ENCODE results near the gene SLC35F3. TPM values are rescaled to one million over a fixed set of nuclear protein-coding genes. Genes with fewer than 3 reads are reported as not detected.

SLC35F3 gene
- polyA plus RNA-seq, 1 donor (not counting 4 experiments of a cell fraction or from before 2014, with no cell fraction given): 13.8 TPM

DNA sequence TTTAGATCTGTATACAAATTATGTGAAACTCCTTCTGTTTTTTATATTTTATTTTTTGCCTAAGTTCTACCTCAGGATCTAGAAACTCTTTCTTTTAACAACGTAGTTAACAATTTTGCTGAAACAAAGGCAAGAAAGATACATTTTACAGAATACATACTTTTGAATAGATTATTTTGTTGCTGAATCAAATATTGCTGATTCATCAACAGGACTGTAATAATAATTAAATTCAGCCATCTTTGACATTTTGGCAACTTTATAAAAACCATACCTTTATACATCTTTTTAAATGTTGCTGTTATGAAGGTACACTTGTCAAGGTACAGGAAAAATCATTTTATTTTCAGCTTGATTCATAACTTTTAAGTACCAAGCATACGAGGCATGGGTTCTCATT lies 458.1 kb downstream of the SLC35F3 start:
- Histone ChIP-seq H3K4me3 (ENCODE audit: control insufficient read depth in 2 of 3, extremely low read depth in 1 of 3, insufficient read depth in 2 of 3, low read depth in 1 of 3, low read length in 3 of 3) (no peak overlapping the region), H4K20me1 (ENCODE audit: control insufficient read depth, extremely low read depth, insufficient read depth, low read length) (no peaks in the 10 kb centered on the region), H3K79me2 (ENCODE audit: control insufficient read depth, insufficient read depth, low read length) (no peaks in the 10 kb centered on the region), H3K4me2 (ENCODE audit: control insufficient read depth, extremely low read depth, insufficient read depth, low read depth, low read length) (no peak overlapping the region), H3K27me3 (ENCODE audit: control insufficient read depth, extremely low read depth, insufficient read depth, low read length) (no peaks in the 10 kb centered on the region), H3K9me3 (ENCODE audit: control insufficient read depth, low read depth, low read length) (no peaks in the 10 kb centered on the region), H3K27ac (ENCODE audit: control insufficient read depth, insufficient read depth, low read length) (no peak overlapping the region), H3K36me3 (ENCODE audit: control insufficient read depth in 2 of 2, extremely low read depth in 1 of 2, insufficient read depth in 2 of 2, low read length in 2 of 2) (no peaks in the 10 kb centered on the region), H3K9me1 (ENCODE audit: control insufficient read depth, extremely low read depth, insufficient read depth, low read length) (no peaks in the 10 kb centered on the region), H3K9ac (ENCODE audit: control insufficient read depth, extremely low read depth, insufficient read depth, low read length) (no peak overlapping the region), H2AFZ (ENCODE audit: control insufficient read depth, low read length) (no peak overlapping the region), H3K4me1 (ENCODE audit: control insufficient read depth, extremely low read depth, insufficient read depth, low read length) (no peaks in the 10 kb centered on the region)
- TF ChIP-seq, protein P1, sequence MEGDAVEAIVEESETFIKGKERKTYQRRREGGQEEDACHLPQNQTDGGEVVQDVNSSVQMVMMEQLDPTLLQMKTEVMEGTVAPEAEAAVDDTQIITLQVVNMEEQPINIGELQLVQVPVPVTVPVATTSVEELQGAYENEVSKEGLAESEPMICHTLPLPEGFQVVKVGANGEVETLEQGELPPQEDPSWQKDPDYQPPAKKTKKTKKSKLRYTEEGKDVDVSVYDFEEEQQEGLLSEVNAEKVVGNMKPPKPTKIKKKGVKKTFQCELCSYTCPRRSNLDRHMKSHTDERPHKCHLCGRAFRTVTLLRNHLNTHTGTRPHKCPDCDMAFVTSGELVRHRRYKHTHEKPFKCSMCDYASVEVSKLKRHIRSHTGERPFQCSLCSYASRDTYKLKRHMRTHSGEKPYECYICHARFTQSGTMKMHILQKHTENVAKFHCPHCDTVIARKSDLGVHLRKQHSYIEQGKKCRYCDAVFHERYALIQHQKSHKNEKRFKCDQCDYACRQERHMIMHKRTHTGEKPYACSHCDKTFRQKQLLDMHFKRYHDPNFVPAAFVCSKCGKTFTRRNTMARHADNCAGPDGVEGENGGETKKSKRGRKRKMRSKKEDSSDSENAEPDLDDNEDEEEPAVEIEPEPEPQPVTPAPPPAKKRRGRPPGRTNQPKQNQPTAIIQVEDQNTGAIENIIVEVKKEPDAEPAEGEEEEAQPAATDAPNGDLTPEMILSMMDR (optimal IDR thresholded peaks at IDR 0.05 in 1 of 3, IDR thresholded peaks at IDR 0.05 in 1 of 3, conservative IDR thresholded peaks at IDR 0.05 in 1 of 3; ENCODE audit: extremely low read depth in 1 of 3, insufficient read depth in 2 of 3, low read length in 3 of 3): no peak
- dilution Hi-C loops (cut with MboI; ENCODE audit: extremely low pct_ligation_motif_present, low sequenced_read_pairs): no loop called here
- DNase-seq (ENCODE audit: low read depth, low spot score) (no peak), FAIRE-seq (no peak)

DNA sequence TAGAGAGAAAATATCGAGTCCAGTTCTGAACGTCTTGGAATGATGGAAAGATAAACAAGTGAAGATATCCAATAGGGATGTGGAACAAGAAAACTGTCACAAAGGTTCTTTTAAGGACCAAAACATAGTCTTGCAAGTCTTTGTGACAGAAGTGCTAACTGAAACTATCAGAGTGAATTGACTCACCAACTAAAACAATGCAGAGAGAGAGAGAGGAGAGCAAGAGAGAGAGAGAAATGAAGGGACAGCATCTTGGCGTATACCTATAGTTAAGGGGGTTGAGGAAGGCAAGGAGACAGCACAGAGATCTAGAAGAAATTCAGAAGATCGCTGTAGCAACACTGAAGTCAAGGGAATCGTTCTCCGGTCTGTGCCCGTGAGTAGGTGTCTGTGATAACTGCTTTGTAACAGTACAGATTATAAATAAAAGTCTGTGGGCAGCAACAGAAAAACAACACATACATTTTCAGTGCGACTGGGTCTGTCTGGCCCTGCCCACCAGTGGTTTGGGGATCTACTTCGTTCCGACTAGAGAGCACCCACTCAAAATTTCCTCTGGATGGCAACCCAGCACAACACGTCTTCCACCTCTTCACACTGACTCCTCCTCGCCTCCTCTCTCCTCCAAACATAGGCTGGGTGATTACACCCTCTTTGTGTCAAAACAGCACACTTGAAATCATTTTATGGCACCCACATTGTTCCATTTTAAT lies 464.0 kb downstream of the SLC35F3 start:
- no peak overlapping the region for H3K4me2 ChIP-seq (ENCODE audit: control insufficient read depth, extremely low read depth, insufficient read depth, low read depth, low read length)
- H3K4me1 ChIP-seq (ENCODE audit: control insufficient read depth, extremely low read depth, insufficient read depth, low read length): peaks cover 22% of the 10 kb centered on the region
- TF ChIP-seq EZH2 (IDR thresholded peaks at IDR 0.05; ENCODE audit: low read length): no peak
- TF ChIP-seq, protein P1 (optimal IDR thresholded peaks at IDR 0.05 in 1 of 3, IDR thresholded peaks at IDR 0.05 in 1 of 3, conservative IDR thresholded peaks at IDR 0.05 in 1 of 3; ENCODE audit: extremely low read depth in 1 of 3, insufficient read depth in 2 of 3, low read length in 3 of 3): no peak
- H3K27me3 ChIP-seq (ENCODE audit: control insufficient read depth, extremely low read depth, insufficient read depth, low read length): no peaks in the 10 kb centered on the region
- dilution Hi-C loops (cut with MboI; ENCODE audit: extremely low pct_ligation_motif_present, low sequenced_read_pairs): no loop called here
- no peak for DNase-seq (ENCODE audit: low read depth, low spot score)
- H2AFZ ChIP-seq (ENCODE audit: control insufficient read depth, low read length): no peak overlapping the region
- H3K9ac ChIP-seq (ENCODE audit: control insufficient read depth, extremely low read depth, insufficient read depth, low read length): no peak overlapping the region
- H3K79me2 ChIP-seq (ENCODE audit: control insufficient read depth, insufficient read depth, low read length): peaks cover 7% of the 10 kb centered on the region
- no peaks in the 10 kb centered on the region for H3K36me3 ChIP-seq (ENCODE audit: control insufficient read depth in 2 of 2, extremely low read depth in 1 of 2, insufficient read depth in 2 of 2, low read length in 2 of 2)
- H3K4me3 ChIP-seq (ENCODE audit: control insufficient read depth in 2 of 3, extremely low read depth in 1 of 3, insufficient read depth in 2 of 3, low read depth in 1 of 3, low read length in 3 of 3): no peak overlapping the region
- H3K9me1 ChIP-seq (ENCODE audit: control insufficient read depth, extremely low read depth, insufficient read depth, low read length): no peaks in the 10 kb centered on the region
- no peaks in the 10 kb centered on the region for H3K9me3 ChIP-seq (ENCODE audit: control insufficient read depth, low read depth, low read length)
- H3K27ac ChIP-seq (ENCODE audit: control insufficient read depth, insufficient read depth, low read length): no peak overlapping the region
- FAIRE-seq: no peak
- no peaks in the 10 kb centered on the region for H4K20me1 ChIP-seq (ENCODE audit: control insufficient read depth, extremely low read depth, insufficient read depth, low read length)
